C4-2B (cell line): ENCODE results near the gene CERS1.

ENCODE experiments used
- CTCF ChIP-seq: fragments of 450-650 bp; conservative IDR thresholded peaks from 2 replicates; pipeline ENCODE4 v1.5.1; 2017; ENCODE audit warnings: mild to moderate bottlenecking
- ZFX ChIP-seq: fragments of 450-650 bp; IDR thresholded peaks from 2 replicates; pipeline ENCODE4 v1.6.1; 2017

GRCh38 chr19:18941628-18942354 is 45.8 kb upstream of the CERS1 start:
- TF ChIP-seq CTCF: no peak
- no peak for TF ChIP-seq ZFX
